Karpas-422 (cell line): ENCODE measurements around the gene KCNB1. TPM values are rescaled to one million over a fixed set of nuclear protein-coding genes. Genes with fewer than 3 reads are reported as not detected.

Experiments used
- DNase-seq: peaks from one replicate; pipeline ENCODE4 v3.0.0-alpha.2; 2015
- H2AFZ ChIP-seq: fragments of 200-600 bp; sonication (generic); 2 replicates; pipeline ENCODE4 v1.6.1; 2014; ENCODE audit warnings: antibody characterized with exemption, low read length, mixed read lengths
- H3K27ac ChIP-seq: fragments of 200-600 bp; sonication (generic); 2 replicates; pipeline ENCODE4 v1.5.1; 2014; ENCODE audit warnings: mild to moderate bottlenecking, low read length, moderate library complexity
- H3K27me3 ChIP-seq: fragments of 200-600 bp; sonication (generic); 2 replicates; pipeline ENCODE4 v1.6.1; 2014; ENCODE audit warnings: low read length, mixed read lengths
- H3K36me3 ChIP-seq: fragments of 200-600 bp; sonication (generic); 2 replicates; pipeline ENCODE4 v1.6.1; 2014; ENCODE audit warnings: low read length, mixed read lengths; ENCODE audit not compliant: insufficient read depth
- H3K4me1 ChIP-seq: fragments of 200-600 bp; sonication (generic); 2 replicates; pipeline ENCODE4 v1.6.1; 2014; ENCODE audit warnings: mild to moderate bottlenecking, low read length, mixed read lengths
- H3K4me2 ChIP-seq: fragments of 200-600 bp; sonication (generic); 2 replicates; pipeline ENCODE4 v1.6.1; 2014; ENCODE audit warnings: low read length, low read depth, mild to moderate bottlenecking; ENCODE audit not compliant: poor library complexity, severe bottlenecking
- H3K4me3 ChIP-seq: fragments of 200-600 bp; sonication (generic); 2 replicates; pipeline ENCODE4 v1.5.1; 2014; ENCODE audit warnings: mild to moderate bottlenecking, antibody characterized with exemption, low read length, mixed read lengths
- H3K79me2 ChIP-seq: fragments of 200-600 bp; sonication (generic); 2 replicates; pipeline ENCODE4 v1.6.1; 2014; ENCODE audit warnings: mild to moderate bottlenecking, low read length, mixed read lengths
- H3K9ac ChIP-seq: fragments of 200-600 bp; sonication (generic); 2 replicates; pipeline ENCODE4 v1.6.0; 2014; ENCODE audit warnings: low read length
- H3K9me2 ChIP-seq: fragments of 200-600 bp; sonication (generic), shearing (Covaris generic); replicated peaks from 2 replicates; pipeline ENCODE4 v1.6.0; 2014; ENCODE audit warnings: mild to moderate bottlenecking, low read length, moderate library complexity; ENCODE audit not compliant: insufficient read depth
- H3K9me3 ChIP-seq: fragments of 300-700, 200-600 bp; sonication (generic); 2 replicates; pipeline ENCODE4 v1.6.1; 2014; ENCODE audit warnings: low read length, mixed read lengths
- H4K20me1 ChIP-seq: fragments of 200-600 bp; sonication (generic); 2 replicates; pipeline ENCODE4 v1.6.1; 2014; ENCODE audit warnings: mild to moderate bottlenecking, antibody characterized with exemption, low read length, low read depth; ENCODE audit not compliant: insufficient read depth
- total RNA-seq: library from RNA; depleted of rRNA; stranded (reverse); fragments of >200 nt; shearing (Covaris generic); gene quantifications from 2 replicates; pipeline ENCODE4 v1.2.3, GENCODE V29; 2014; ENCODE audit warnings: low replicate concordance; rRNA removed

KCNB1 gene
- not detected in 2 replicates for total RNA-seq

DNA sequence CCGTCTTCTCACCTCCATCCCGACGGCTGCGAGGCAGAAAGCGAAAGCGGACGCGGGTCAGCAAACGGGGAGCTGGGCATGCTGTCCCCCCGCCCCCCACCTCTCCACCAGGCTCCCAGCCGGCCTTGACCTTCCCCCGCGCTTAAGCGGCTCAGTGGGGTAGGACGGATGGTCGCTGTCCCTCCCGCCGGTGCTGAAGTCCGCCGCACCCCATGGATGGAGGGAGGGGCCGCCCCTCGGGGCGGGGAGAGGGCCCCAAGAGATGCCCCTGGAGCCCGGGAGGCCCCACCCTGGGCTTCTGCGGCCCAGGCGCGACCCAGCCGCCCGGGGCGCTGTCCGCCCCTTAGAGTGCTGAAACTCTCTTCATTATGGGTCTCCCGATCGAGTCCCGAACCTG, at the start of gene KCNB1:
Gene KCNB1 (minus strand): TSS at position 48 of the 397 bp plus-strand sequence. CDS start 188 bp downstream, outside the sequence.
- Histone ChIP-seq H3K27me3 (no peaks in the 10 kb centered on the region), H2AFZ (no peak within 1 kb of the TSS), H3K27ac (no peak within 1 kb of the TSS), H3K9me3 (no peaks in the 10 kb centered on the region), H3K4me2 (no peak within 1 kb of the TSS), H3K4me3 (no peak within 1 kb of the TSS), H3K79me2 (no peaks in the 10 kb centered on the region), H4K20me1 (no peaks in the 10 kb centered on the region), H3K36me3 (no peaks in the 10 kb centered on the region), H3K4me1 (no peaks in the 10 kb centered on the region), H3K9me2 (no peaks in the 10 kb centered on the region), H3K9ac (no peak within 1 kb of the TSS)
- DNase-seq = no peak

DNA sequence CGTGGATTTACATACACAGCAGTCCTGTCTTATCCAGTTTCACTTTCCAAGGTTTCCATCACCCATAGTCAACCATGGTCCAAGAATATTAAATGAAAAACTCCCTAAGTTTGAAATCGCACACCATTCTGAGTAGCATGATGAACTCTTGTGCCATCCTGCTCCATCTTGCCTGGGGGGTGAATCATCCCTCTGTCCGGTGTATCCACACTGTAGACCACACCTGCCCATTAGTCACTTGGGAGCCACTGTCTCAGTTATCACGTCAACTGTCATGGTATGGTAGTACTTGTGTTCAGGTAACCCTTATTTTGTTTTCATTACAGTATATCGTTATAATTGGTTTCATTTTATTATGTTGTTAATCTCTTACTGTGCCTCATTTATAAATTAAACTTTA, 47.0 kb upstream of the KCNB1 start:
- no peak overlapping the region for H2AFZ ChIP-seq
- H3K36me3 ChIP-seq = no peaks in the 10 kb centered on the region
- H3K4me3 ChIP-seq = no peak overlapping the region
- no peaks in the 10 kb centered on the region for H3K9me3 ChIP-seq
- no peaks in the 10 kb centered on the region for H3K27me3 ChIP-seq
- no peaks in the 10 kb centered on the region for H3K4me1 ChIP-seq
- H4K20me1 ChIP-seq = no peaks in the 10 kb centered on the region
- no peak for DNase-seq
- H3K9me2 ChIP-seq = no peaks in the 10 kb centered on the region
- no peaks in the 10 kb centered on the region for H3K79me2 ChIP-seq
- H3K27ac ChIP-seq = no peak overlapping the region
- no peak overlapping the region for H3K4me2 ChIP-seq
- no peak overlapping the region for H3K9ac ChIP-seq

DNA sequence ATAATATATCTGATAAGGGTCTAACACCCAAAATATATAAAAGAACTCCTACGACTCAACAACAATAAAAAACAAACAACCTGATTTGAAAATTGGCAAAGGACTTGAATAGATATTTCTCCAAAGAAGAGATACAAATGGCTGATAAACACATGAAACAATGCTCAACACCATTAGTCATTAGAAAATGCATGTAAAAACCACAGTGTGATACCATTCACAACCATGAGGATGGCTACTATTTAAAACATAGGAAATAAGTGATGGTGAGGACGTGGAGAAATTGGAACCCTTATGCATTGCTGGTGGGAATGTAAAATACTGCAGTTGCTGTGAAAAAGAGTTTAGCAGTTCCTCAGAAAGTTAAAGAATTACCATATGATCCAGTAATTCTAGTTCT, 44.1 kb upstream of the KCNB1 start:
- Histone ChIP-seq H4K20me1 (no peaks in the 10 kb centered on the region), H3K9me2 (no peaks in the 10 kb centered on the region), H3K9ac (no peak overlapping the region), H3K9me3 (no peaks in the 10 kb centered on the region), H3K36me3 (no peaks in the 10 kb centered on the region), H3K27me3 (no peaks in the 10 kb centered on the region), H3K79me2 (no peaks in the 10 kb centered on the region), H3K27ac (no peak overlapping the region), H3K4me3 (no peak overlapping the region), H2AFZ (no peak overlapping the region), H3K4me1 (no peaks in the 10 kb centered on the region), H3K4me2 (no peak overlapping the region)
- no peak for DNase-seq

DNA sequence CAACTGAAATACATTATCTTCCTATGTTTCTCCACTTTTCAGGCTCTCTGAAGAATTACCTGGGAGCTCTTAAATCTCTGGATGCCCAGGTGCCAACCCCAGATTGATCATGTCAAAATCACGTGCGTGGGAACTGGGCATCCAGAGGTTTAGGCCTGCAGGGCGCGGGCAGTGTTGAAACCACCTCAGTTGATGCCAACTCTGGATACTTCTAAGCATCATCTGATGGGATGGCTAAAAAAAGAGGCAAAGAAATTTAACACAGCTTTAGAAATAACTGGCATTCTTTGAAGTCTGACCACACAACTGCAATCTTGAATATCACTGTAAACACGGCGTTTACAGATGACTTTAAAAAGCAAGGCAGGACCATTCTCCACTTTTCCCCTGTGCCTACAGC, 43.6 kb upstream of the KCNB1 start:
- Histone ChIP-seq H3K9me2 (no peaks in the 10 kb centered on the region), H3K4me1 (no peaks in the 10 kb centered on the region), H3K79me2 (no peaks in the 10 kb centered on the region), H3K4me3 (no peak overlapping the region), H3K27me3 (no peaks in the 10 kb centered on the region), H3K36me3 (no peaks in the 10 kb centered on the region), H3K9ac (no peak overlapping the region), H3K27ac (no peak overlapping the region), H2AFZ (no peak overlapping the region), H3K4me2 (no peak overlapping the region), H3K9me3 (no peaks in the 10 kb centered on the region), H4K20me1 (no peaks in the 10 kb centered on the region)
- no peak for DNase-seq

DNA sequence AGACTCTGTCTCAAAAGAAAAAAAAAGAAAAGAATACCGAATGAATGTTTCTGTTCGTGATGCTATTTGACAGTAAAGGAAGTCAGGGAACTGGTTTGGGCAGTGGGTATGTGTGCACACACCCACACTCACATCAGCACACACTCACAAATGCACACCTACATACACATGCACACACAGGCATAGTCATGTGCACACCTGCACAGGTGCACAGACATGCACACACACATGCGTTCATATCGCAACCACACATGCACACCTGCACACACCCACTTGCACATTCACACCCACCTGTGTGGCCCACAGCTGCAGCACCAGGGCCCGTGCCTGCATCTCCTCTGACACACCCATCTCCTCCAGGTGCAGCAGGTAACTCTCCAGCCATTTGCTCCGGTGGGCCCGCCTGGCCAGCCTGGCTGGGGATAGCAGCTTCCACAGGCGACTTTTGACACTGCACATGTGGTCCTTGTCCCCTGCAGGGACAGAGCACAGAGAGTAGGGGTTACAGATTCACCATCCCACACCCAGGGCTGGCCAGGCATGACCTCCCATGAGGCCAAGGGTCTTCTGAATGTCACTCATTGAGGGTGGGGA, 41.4 kb upstream of the KCNB1 start:
- H3K9me2 ChIP-seq = no peaks in the 10 kb centered on the region
- no peaks in the 10 kb centered on the region for H3K79me2 ChIP-seq
- no peak overlapping the region for H3K9ac ChIP-seq
- H3K9me3 ChIP-seq = no peaks in the 10 kb centered on the region
- no peak overlapping the region for H3K4me2 ChIP-seq
- no peaks in the 10 kb centered on the region for H3K4me1 ChIP-seq
- no peaks in the 10 kb centered on the region for H3K27me3 ChIP-seq
- no peaks in the 10 kb centered on the region for H3K36me3 ChIP-seq
- H4K20me1 ChIP-seq = no peaks in the 10 kb centered on the region
- no peak overlapping the region for H3K27ac ChIP-seq
- DNase-seq = no peak
- H3K4me3 ChIP-seq = no peak overlapping the region
- no peak overlapping the region for H2AFZ ChIP-seq

DNA sequence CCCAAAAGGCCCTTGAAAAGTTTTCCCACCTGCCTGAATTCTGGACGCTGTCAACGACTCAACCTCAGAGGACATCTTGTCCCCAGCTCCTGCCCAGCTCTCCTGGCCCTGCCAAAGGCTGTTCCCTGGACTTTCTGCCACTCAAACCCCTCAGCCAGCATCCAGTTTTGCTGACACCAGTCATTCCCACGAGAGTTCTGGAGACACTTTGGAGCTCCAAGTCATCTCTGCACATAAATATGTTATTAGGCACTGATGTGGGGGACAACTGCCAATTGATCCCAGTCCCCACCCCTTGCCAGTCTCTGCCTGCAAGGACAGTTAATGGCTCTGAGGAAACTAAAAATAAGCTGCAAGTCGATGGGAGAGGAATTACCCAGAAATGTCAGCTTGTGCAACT, 38.9 kb upstream of the KCNB1 start:
- no peaks in the 10 kb centered on the region for H3K27me3 ChIP-seq
- H3K36me3 ChIP-seq = no peaks in the 10 kb centered on the region
- no peak for DNase-seq
- no peak overlapping the region for H2AFZ ChIP-seq
- H3K4me3 ChIP-seq = no peak overlapping the region
- H3K27ac ChIP-seq = no peak overlapping the region
- no peaks in the 10 kb centered on the region for H3K4me1 ChIP-seq
- H3K4me2 ChIP-seq = no peak overlapping the region
- no peaks in the 10 kb centered on the region for H3K9me2 ChIP-seq
- H3K79me2 ChIP-seq = no peaks in the 10 kb centered on the region
- H3K9me3 ChIP-seq = no peaks in the 10 kb centered on the region
- H3K9ac ChIP-seq = no peak overlapping the region
- no peaks in the 10 kb centered on the region for H4K20me1 ChIP-seq

DNA sequence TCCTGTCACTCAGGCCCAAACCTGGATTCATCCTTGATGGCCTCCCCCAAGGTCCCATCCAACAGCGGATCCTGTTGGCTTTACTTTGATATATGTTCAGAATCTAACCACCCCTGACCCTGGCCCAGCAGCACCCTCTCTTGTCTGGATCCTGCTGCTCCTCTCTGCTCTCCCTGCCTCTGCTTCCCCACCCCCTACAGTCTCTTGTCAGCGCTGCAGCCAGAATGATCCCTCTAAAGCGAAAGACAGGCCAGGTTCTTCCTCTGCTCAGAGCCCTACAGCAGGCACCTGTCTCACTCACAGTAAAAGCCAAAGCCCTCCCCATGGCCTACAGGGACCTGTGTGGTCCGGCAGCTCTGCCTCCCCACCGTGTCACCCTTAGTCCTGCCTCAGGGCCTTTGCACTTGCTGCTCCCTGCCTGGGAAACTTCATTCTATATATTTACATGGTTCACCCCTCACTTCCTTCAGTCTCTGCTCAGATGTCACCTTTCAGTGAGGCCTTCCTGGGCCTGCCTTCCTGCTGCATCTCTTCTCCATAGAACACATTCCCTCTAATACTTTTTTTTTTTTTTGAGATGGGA, 37.4 kb upstream of the KCNB1 start:
- no peaks in the 10 kb centered on the region for H4K20me1 ChIP-seq
- H3K4me2 ChIP-seq = no peak overlapping the region
- no peak overlapping the region for H3K27ac ChIP-seq
- no peaks in the 10 kb centered on the region for H3K36me3 ChIP-seq
- H3K27me3 ChIP-seq = no peaks in the 10 kb centered on the region
- H3K79me2 ChIP-seq = no peaks in the 10 kb centered on the region
- H3K4me1 ChIP-seq = no peaks in the 10 kb centered on the region
- H3K9me3 ChIP-seq = no peaks in the 10 kb centered on the region
- DNase-seq = no peak
- H3K9ac ChIP-seq = no peak overlapping the region
- no peak overlapping the region for H3K4me3 ChIP-seq
- no peak overlapping the region for H2AFZ ChIP-seq
- H3K9me2 ChIP-seq = no peaks in the 10 kb centered on the region

DNA sequence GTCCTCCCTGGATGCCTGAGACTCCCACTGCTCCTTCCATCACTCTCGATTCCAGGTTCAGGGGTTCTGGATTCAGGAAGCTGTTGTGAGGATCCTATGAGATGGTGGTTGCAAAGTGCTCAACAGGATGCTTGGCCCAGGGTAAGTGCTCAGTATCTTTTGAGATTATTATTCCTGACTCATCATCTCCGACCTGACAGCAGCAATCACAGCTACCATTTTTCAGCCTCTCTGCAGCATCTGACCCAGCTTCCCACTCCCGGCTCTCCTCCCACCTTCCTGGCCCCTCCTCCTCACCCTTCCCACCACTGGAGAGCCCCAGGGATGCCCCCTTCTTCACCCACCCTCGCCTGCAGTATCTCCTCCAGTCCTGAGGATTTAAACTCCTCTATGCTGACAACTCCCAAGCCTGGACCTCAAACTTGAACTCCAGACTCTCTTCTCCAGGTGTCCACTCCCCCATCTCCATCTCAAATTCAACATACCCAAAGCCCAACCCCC, 36.8 kb upstream of the KCNB1 start:
- DNase-seq = no peak
- H3K79me2 ChIP-seq = no peaks in the 10 kb centered on the region

More for the DNA sequence above, 36.8 kb upstream of the KCNB1 start:
- no peak overlapping the region for H3K4me3 ChIP-seq
- H2AFZ ChIP-seq = no peak overlapping the region
- no peaks in the 10 kb centered on the region for H3K9me2 ChIP-seq
- H3K4me2 ChIP-seq = no peak overlapping the region
- no peak overlapping the region for H3K9ac ChIP-seq
- H3K27ac ChIP-seq = no peak overlapping the region
- no peaks in the 10 kb centered on the region for H4K20me1 ChIP-seq
- no peaks in the 10 kb centered on the region for H3K36me3 ChIP-seq
- H3K27me3 ChIP-seq = no peaks in the 10 kb centered on the region
- H3K4me1 ChIP-seq = no peaks in the 10 kb centered on the region
- no peaks in the 10 kb centered on the region for H3K9me3 ChIP-seq
